H1 (cell line): ENCODE results near the gene WFDC1. TPM values are rescaled to one million over a fixed set of nuclear protein-coding genes. Genes with fewer than 3 reads are reported as not detected.

ENCODE experiments used
- CTCF ChIA-PET: fragments of 300-600 bp; sonication (Branson Sonifier 250); formaldehyde crosslinking; loops from one replicate; lab custom pipeline; 2021; ENCODE audit not compliant: partially characterized antibody; lab: Charles Lee
- POLR2A ChIA-PET: fragments of 300-600 bp; sonication (Branson Sonifier 250); formaldehyde crosslinking; loops from one replicate; lab custom pipeline; 2021; ENCODE audit warnings: inconsistent platforms; ENCODE audit not compliant: partially characterized antibody; lab: Charles Lee
- DNase-seq, 2 experiments: peaks; one replicate each; pipeline versions ENCODE4 v3.0.0 to v3.0.0-alpha.2; 2010 to 2022; ENCODE audit warnings: low spot score in 2 of 2, low read depth in 1 of 2, mixed read lengths in 1 of 2
- FAIRE-seq: peaks from 2 replicates; lab custom pipeline; 2011; peaks lifted over from hg19 to GRCh38; lab: Jason Lieb, UNC
- H2AFZ ChIP-seq: 2 replicates; pipeline ENCODE4 v1.8.1; 2012; ENCODE audit warnings: low read length, inconsistent platforms
- H2AK5ac ChIP-seq: 2 replicates; pipeline ENCODE4 v1.6.1; 2013; ENCODE audit warnings: low read depth, low read length
- H2BK120ac ChIP-seq: replicated peaks from 2 replicates; pipeline ENCODE3; 2013; ENCODE audit warnings: low read depth, low read length, inconsistent platforms
- H2BK12ac ChIP-seq: 2 replicates; pipeline ENCODE4 v1.6.1; 2013; ENCODE audit warnings: low read depth, low read length
- H2BK15ac ChIP-seq: 2 replicates; pipeline ENCODE4 v1.6.1; 2013; ENCODE audit warnings: low read length
- H2BK20ac ChIP-seq: 2 replicates; pipeline ENCODE4 v1.6.1; 2013; ENCODE audit warnings: low read length
- H2BK5ac ChIP-seq: 2 replicates; pipeline ENCODE4 v1.6.1; 2013; ENCODE audit warnings: low read depth, low read length
- H3K14ac ChIP-seq: 2 replicates; pipeline ENCODE4 v1.6.1; 2013; ENCODE audit warnings: inconsistent platforms; ENCODE audit not compliant: insufficient read length
- H3K18ac ChIP-seq: 2 replicates; pipeline ENCODE4 v1.6.1; 2013; ENCODE audit warnings: low read length; ENCODE audit errors: extremely low read depth
- H3K23ac ChIP-seq: 2 replicates; pipeline ENCODE4 v1.6.1; 2013; ENCODE audit warnings: inconsistent platforms; ENCODE audit not compliant: insufficient read length
- H3K23me2 ChIP-seq: 2 replicates; pipeline ENCODE4 v1.6.1; 2013; ENCODE audit warnings: low read depth, low read length
- H3K27ac ChIP-seq: 2 replicates; pipeline ENCODE4 v1.6.1; 2011; ENCODE audit warnings: low read depth, low read length, inconsistent platforms
- H3K27me3 ChIP-seq, 4 experiments: replicated peaks in 1 of 4; 1 replicate in 1 of 4; 2 replicates in 3 of 4; pipeline versions ENCODE4 v1.6.1 to v1.8.1; 2011 to 2013; ENCODE audit warnings: low read length in 3 of 4, mild to moderate bottlenecking in 3 of 4, inconsistent platforms in 2 of 4, mixed read lengths in 2 of 4, moderate library complexity in 1 of 4; ENCODE audit not compliant: control insufficient read depth in 3 of 4, insufficient read depth in 3 of 4; ENCODE audit errors: extremely low read depth in 1 of 4
- H3K36me3 ChIP-seq, 4 experiments: 2 replicates each; pipeline versions ENCODE4 v1.6.1 to v1.8.1; 2011 to 2013; ENCODE audit warnings: mild to moderate bottlenecking in 4 of 4, low read length in 3 of 4, moderate library complexity in 2 of 4, control low read depth in 1 of 4, inconsistent platforms in 1 of 4; ENCODE audit not compliant: insufficient read depth in 4 of 4, control insufficient read depth in 2 of 4
- H3K4ac ChIP-seq: replicated peaks from 2 replicates; pipeline ENCODE3; 2013; ENCODE audit warnings: low read length, low read depth, mixed read lengths, inconsistent platforms; ENCODE audit not compliant: insufficient read length
- H3K4me1 ChIP-seq, 4 experiments: replicated peaks in 1 of 4; 1 replicate in 1 of 4; 2 replicates in 3 of 4; pipeline versions ENCODE4 v1.6.1 to v1.8.1; 2011 to 2013; ENCODE audit warnings: low read length in 3 of 4, inconsistent platforms in 2 of 4, mixed read lengths in 1 of 4; ENCODE audit not compliant: insufficient read depth in 4 of 4, control insufficient read depth in 3 of 4
- H3K4me2 ChIP-seq, 2 experiments: 2 replicates each; pipeline versions ENCODE4 v1.6.1 to v1.8.1; 2011 to 2013; ENCODE audit warnings: low read depth in 2 of 2, low read length in 2 of 2, control low read depth in 1 of 2, inconsistent platforms in 1 of 2, mild to moderate bottlenecking in 1 of 2; ENCODE audit not compliant: insufficient read depth in 1 of 2
- H3K4me3 ChIP-seq, 4 experiments: fragments of 200-600, 300-600 bp in 1 of 4; sonication (generic), shearing (Covaris generic), sonication (Bioruptor Twin) in 1 of 4; 2 replicates each; pipeline versions ENCODE4 v1.5.1 to v1.8.1; 2011 to 2016; ENCODE audit warnings: low read length in 4 of 4, low read depth in 3 of 4, control low read depth in 2 of 4, inconsistent platforms in 2 of 4, mild to moderate bottlenecking in 2 of 4, mixed read lengths in 1 of 4, moderate library complexity in 1 of 4; ENCODE audit not compliant: insufficient read depth in 2 of 4; ENCODE audit errors: extremely low read depth in 1 of 4
- H3K56ac ChIP-seq: replicated peaks from 2 replicates; pipeline ENCODE3; 2013; ENCODE audit warnings: low read depth, mild to moderate bottlenecking, mixed read lengths, low read length, inconsistent platforms; ENCODE audit not compliant: insufficient read length
- H3K79me1 ChIP-seq: 2 replicates; pipeline ENCODE4 v1.6.1; 2013; ENCODE audit warnings: low read depth, low read length, control low read depth
- H3K79me2 ChIP-seq, 2 experiments: 2 replicates each; pipeline versions ENCODE4 v1.6.1 to v1.8.1; 2012 to 2013; ENCODE audit warnings: low read length in 2 of 2, mild to moderate bottlenecking in 2 of 2, inconsistent platforms in 1 of 2; ENCODE audit not compliant: insufficient read depth in 2 of 2, control insufficient read depth in 1 of 2
- H3K9ac ChIP-seq, 4 experiments: replicated peaks in 1 of 4; 1 replicate in 1 of 4; 2 replicates in 3 of 4; pipeline versions ENCODE4 v1.6.1 to v1.8.1; 2011 to 2013; ENCODE audit warnings: low read depth in 3 of 4, low read length in 3 of 4, control low read depth in 2 of 4, mild to moderate bottlenecking in 2 of 4, moderate library complexity in 2 of 4, inconsistent platforms in 1 of 4; ENCODE audit errors: extremely low read depth in 1 of 4
- H3K9me3 ChIP-seq, 2 experiments: 2 replicates each; pipeline versions ENCODE4 v1.6.1 to v1.8.1; 2012 to 2013; ENCODE audit warnings: mild to moderate bottlenecking in 2 of 2, moderate library complexity in 2 of 2, control low read depth in 1 of 2, inconsistent platforms in 1 of 2, low read depth in 1 of 2, low read length in 1 of 2, mixed read lengths in 1 of 2; ENCODE audit not compliant: insufficient read depth in 2 of 2
- H4K20me1 ChIP-seq, 2 experiments: replicated peaks in 1 of 2; 2 replicates each; pipeline versions ENCODE3 to v1.8.1; 2011 to 2013; ENCODE audit warnings: inconsistent platforms in 2 of 2, low read length in 2 of 2, mild to moderate bottlenecking in 1 of 2; ENCODE audit not compliant: insufficient read depth in 2 of 2, control insufficient read depth in 1 of 2
- H4K5ac ChIP-seq: 2 replicates; pipeline ENCODE4 v1.6.1; 2013; ENCODE audit warnings: low read length, low read depth, mixed read lengths, inconsistent platforms; ENCODE audit not compliant: insufficient read length
- H4K8ac ChIP-seq: 2 replicates; pipeline ENCODE4 v1.8.0; 2013; ENCODE audit warnings: mild to moderate bottlenecking, moderate library complexity, low read length, inconsistent platforms; ENCODE audit not compliant: insufficient read depth; ENCODE audit errors: extremely low read depth
- H4K91ac ChIP-seq: replicated peaks from 2 replicates; pipeline ENCODE3; 2013; ENCODE audit warnings: low read length, mixed read lengths, inconsistent platforms; ENCODE audit not compliant: insufficient read length
- CHD2 ChIP-seq: IDR thresholded peaks from 2 replicates; pipeline ENCODE4 v1.6.1; 2012; ENCODE audit warnings: low read length, improper control_type of control experiment
- CTCF ChIP-seq, 3 experiments: IDR thresholded peaks; 1 replicate in 2 of 3; 2 replicates in 1 of 3; pipeline versions ENCODE4 v1.5.1 to v1.6.1; 2011; ENCODE audit warnings: low read length in 3 of 3, mild to moderate bottlenecking in 3 of 3, inconsistent platforms in 2 of 3, low read depth in 1 of 3, moderate library complexity in 1 of 3; ENCODE audit not compliant: insufficient read depth in 1 of 3; ENCODE audit errors: control extremely low read depth in 1 of 3
- SP1 ChIP-seq: IDR thresholded peaks from 2 replicates; pipeline ENCODE4 v1.6.1; 2011; ENCODE audit warnings: low read depth, low read length
- SP4 ChIP-seq: IDR thresholded peaks from 2 replicates; pipeline ENCODE4 v1.6.1; 2012; ENCODE audit warnings: low read length, inconsistent platforms
- TAF1 ChIP-seq: IDR thresholded peaks from 2 replicates; pipeline ENCODE4 v1.6.1; 2011; ENCODE audit warnings: mild to moderate bottlenecking, low read depth, low read length
- TBP ChIP-seq: IDR thresholded peaks from 2 replicates; pipeline ENCODE4 v1.6.1; 2011; ENCODE audit warnings: low read depth, low read length, improper control_type of control experiment
- WGBS, 2 experiments: shearing (Covaris generic) in 1 of 2; methylation state at CpG; one replicate each; pipeline versions ENCODE4 v1.1.6 to v1.1.7; 2013 to 2015; ENCODE audit warnings: low lambda C conversion rate in 2 of 2, mixed read lengths in 2 of 2, inconsistent platforms in 1 of 2, low coverage in 1 of 2, missing lambda C conversion rate in 1 of 2; ENCODE audit not compliant: insufficient replicate concordance in 2 of 2, insufficient coverage in 1 of 2, insufficient read length in 1 of 2; ENCODE audit errors: extremely low coverage in 1 of 2, missing lambda C conversion rate in 1 of 2; 5-methylcytosine and 5-hydroxymethylcytosine counted together
- polyA plus RNA-seq, 7 experiments: library from polyadenylated mRNA; depleted of rRNA in 3 of 7; stranded (reverse) in 5 of 7; unstranded in 2 of 7; fragments of >200 nt in 5 of 7; fragments of 200-250 nt in 2 of 7; gene quantifications; 1 replicate in 5 of 7; 2 replicates in 1 of 7; 4 replicates in 1 of 7; pipeline versions ENCODE4 v1.2.1 to v1.2.3, GENCODE V29; 2011 to 2013; ENCODE audit warnings: missing spikeins in 2 of 7, mixed read lengths in 2 of 7
- total RNA-seq: library from RNA; stranded (reverse); fragmentation: NEBNext Ultra II Directional; extraction: Animal tissue kit (Norgen Biotek cat#: 25700); gene quantifications from 2 replicates; pipeline ENCODE4 v1.2.1, GENCODE V29; 2021

The WFDC1 gene
- total and polyA plus RNA-seq, 2 of the 8 experiments (the other 6 are each of a cell fraction or from before 2014, with no cell fraction given) = 0.70 to 1.1 TPM

- Histone ChIP-seq H3K4ac (no peak overlapping the region), H3K14ac (no peak overlapping the region), H3K79me1 (no peaks in the 10 kb centered on the region), H4K20me1 (no peaks in the 10 kb centered on the region), H3K4me2 (no peak overlapping the region), H2BK5ac (no peak overlapping the region), H2BK12ac (no peak overlapping the region), H3K23me2 (no peaks in the 10 kb centered on the region; the same call in 1 of the 2 replicates), H3K4me1 (no peaks in the 10 kb centered on the region), H3K27ac (no peak overlapping the region), H3K9ac (no peak overlapping the region), H3K56ac (no peak overlapping the region), H2AFZ (no peak overlapping the region), H3K23ac (no peak overlapping the region), H3K27me3 (peaks cover 0 to 3% (median 0%) of the 10 kb centered on the region in 4 experiments; a peak in 1 of 7 replicates), H4K91ac (no peak overlapping the region), H2BK20ac (no peak overlapping the region), H3K79me2 (no peaks in the 10 kb centered on the region; a peak in 1 of 4 replicates), H3K4me3 (no peak overlapping the region), H3K36me3 (no peaks in the 10 kb centered on the region), H2AK5ac (no peak overlapping the region), H4K5ac (no peak overlapping the region), H3K18ac (no peak overlapping the region), H2BK120ac (no peak overlapping the region), H3K9me3 (peaks cover 4 to 5% of the 10 kb centered on the region in 2 experiments; a peak in 1 of 4 replicates), H2BK15ac (no peak overlapping the region), H4K8ac (no peak overlapping the region)
- FAIRE-seq = no peak
- no peak for DNase-seq
- no peak for TF ChIP-seq CHD2
- TF ChIP-seq SP4 = no peak
- no peak for TF ChIP-seq CTCF (IDR thresholded peaks at IDR 0.05; ENCODE audit: control extremely low read depth in 1 of 3, insufficient read depth in 1 of 3, low read depth in 1 of 3, low read length in 3 of 3)
- no peak for TF ChIP-seq TBP
- no peak for TF ChIP-seq SP1
- TF ChIP-seq TAF1 = no peak
- ChIA-PET POLR2A (no interaction called here), CTCF (no interaction called here)
- 80% methylated on average over 4 of the region's 4 CpGs; no CpG with 5 or more reads in 1 of the 2 experiments for WGBS, 2 experiments
Measured at GRCh38 chr16:84253173-84253572, 41.5 kb upstream of the WFDC1 start.
